GM19240 (cell line): ENCODE measurements around the gene NRN1L.
"Not testable (repeated sequence)": the region's sequence is repeated elsewhere in the genome, so short reads cannot be mapped to it uniquely, and the experiment has no call there.

Experiments used
- DNase-seq: peaks from one replicate; pipeline ENCODE4 v3.0.0; 2011; ENCODE audit warnings: low spot score; ENCODE audit not compliant: insufficient read length

The NRN1L gene

GRCh38 chr16:67884684-67885083 lies at the start of gene NRN1L:
Gene NRN1L (plus strand): TSS chr16:67884885. CDS start chr16:67884904, 19 bp downstream.
- no peak for DNase-seq

- DNase-seq: not testable (repeated sequence)
These were observed 47.5 kb upstream of the NRN1L start for GRCh38 chr16:67837190-67837589.

DNA sequence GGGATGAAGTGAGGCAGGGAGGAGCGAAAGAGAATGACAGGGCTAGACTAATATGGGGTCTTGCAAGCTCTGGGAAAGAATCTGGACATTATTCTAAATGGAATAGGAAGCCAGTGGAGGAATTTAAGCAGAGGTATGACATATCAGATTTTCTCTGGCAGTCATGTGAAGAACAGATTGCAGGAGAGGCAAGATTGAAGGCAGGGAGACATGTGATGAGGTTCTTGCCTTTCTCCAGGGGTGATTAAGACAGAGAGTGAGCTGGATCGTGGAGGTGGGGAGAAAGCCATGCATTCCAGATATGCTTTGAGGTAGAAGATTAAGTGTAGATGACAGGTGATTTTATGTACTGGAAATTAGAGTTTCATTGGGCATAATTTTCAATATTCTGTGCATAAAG lies 46.9 kb upstream of the NRN1L start:
- no peak for DNase-seq

DNA sequence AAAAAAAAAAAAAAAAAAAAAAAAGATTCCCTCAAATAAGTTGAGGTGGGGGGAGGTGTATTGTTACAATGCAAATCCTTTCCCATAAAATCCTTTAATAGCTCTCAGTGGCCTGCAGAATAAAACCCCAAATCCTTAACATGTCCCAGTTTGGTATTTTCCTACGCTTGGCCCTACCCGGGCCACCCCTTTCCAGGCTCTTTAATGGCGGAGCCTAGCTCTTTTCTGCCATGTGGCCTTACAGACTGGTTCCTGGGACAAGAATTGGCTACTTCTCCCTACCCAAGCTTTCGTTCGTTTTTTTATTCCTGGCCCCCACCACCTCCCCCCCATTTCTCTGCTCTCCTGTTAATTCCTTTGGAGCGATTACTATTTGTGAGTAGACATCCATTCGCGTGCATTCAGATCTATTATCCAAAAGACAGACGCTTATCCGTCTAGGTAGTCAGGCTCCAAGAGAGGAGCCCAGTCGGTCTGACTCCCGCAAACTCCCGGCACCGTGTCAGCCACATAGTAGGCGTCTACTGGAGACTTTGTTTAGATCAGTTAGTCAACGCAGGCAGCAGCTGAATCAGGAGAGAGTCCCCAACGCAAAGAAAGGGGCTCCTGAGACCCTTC lies 43.4 kb upstream of the NRN1L start:
- DNase-seq: no peak

DNA sequence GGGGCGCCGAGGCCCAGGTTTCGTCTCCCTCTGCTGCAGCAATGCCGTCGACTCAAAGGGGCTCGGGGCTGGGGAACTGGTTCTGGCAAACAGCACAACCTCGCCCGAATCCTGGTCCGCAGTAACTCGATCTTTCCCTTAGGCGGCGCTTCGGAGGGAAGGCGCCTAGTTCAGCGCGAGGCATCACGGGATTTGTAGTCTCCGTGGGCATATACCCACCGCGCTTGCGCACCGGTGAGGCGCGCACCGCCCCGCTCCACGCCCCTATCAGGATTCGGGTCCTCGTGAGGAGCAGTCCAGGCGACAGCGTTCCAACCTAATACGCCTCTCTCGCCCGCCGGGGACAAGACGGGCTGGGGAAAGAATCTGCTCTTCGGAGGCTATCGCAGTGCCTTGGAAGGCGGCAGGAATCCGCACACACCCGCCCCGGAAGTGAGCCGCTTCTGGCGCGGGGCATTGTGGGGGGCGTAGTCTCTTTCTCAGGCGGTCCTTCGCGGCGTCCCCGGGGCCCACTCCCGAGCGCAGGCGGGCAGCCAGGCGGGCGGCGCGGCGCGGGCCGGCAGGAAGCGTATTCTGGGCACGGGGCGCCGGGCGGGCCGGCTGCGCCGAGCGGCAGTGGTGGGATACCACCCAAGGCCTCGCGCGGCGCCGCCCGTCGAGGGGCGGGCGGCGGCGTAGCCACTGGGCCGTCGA lies 42.7 kb upstream of the NRN1L start, which contains the start of gene THAP11:
Gene THAP11 (plus strand): TSS at position 505 of the 693 bp plus-strand sequence. CDS start 235 bp downstream, outside the sequence.
- peak; percentile 79 for DNase-seq

GRCh38 chr16:67842509-67843342 lies 42.0 kb upstream of the NRN1L start:
- DNase-seq: peak; percentile 22

- DNase-seq: no peak
These were observed 41.3 kb upstream of the NRN1L start for GRCh38 chr16:67843343-67843765.

DNA sequence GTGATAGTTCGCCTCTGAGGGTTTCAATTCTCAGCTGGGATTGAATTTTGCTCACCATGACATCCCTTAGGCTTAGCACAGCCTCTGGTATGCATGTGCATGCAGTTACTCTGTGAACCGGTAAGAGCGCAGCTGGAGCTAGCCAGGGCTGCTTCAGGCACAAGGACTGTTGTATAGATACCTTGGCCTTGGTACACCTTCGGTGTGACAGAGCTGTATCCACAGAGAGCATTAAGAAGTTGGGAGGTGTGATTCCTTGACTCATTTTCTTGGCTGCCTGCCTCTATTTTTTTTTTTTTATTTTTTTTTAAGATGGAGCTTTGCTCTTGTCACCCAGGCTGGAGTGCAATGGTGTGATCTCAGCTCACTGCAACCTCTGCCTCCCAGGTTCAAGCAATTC lies 40.2 kb upstream of the NRN1L start:
- DNase-seq: no peak

GRCh38 chr16:67845291-67846062 lies 39.2 kb upstream of the NRN1L start:
- no peak for DNase-seq

DNA sequence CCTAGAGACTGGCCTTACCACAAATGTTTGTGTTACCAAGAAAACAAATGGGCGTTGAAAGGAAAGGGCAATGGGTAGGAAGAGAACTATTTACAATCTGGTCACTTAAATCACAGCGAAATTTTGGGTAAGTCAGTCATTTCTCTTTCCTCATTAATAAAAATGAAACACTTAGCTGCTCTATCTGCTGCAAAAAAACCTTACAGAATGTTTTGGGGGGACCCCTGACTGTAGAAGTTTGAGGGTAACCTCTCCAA lies 38.7 kb upstream of the NRN1L start:
- no peak for DNase-seq

DNA sequence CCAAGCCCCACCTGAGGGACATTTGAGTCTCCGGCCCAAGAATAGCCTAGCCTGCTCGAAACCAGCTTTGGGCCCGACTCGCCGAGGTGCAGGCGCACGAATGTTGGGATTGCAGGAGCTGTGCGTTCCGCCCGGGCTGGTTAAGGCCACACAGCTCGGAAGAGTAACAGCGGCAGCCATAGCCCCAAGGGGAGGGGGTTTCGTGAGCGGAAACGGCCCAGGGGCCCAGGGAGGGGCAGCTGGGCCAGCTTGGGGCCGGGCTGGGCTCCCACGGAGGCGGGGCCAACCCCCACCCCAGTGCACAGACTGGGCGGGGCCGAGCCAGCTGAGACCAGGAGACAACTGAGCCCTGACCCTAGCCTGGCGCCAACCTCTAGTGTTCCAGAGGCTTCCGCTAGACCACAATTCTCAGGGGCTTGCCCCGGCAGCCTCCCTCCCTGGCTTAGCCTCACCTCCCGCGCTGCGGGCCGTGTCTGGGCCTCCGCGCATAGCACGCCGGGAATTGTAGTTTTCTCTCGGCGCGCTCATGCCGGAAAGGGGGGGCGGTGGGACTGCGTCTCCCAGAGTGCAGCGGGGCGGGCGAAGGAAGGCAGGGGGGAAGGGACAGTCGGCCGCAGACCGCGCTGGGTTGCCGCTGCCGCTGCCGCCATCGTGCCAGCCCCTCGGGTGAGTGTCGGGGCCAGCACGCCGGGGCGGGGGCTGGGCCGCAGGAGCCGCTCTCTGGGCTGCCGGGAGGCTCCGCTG lies 38.2 kb upstream of the NRN1L start, which contains the start of gene NUTF2:
Gene NUTF2 (plus strand): TSS at position 614 of the 744 bp plus-strand sequence. CDS start 18,198 bp downstream, outside the sequence.
- peak; percentile 89 for DNase-seq

DNA sequence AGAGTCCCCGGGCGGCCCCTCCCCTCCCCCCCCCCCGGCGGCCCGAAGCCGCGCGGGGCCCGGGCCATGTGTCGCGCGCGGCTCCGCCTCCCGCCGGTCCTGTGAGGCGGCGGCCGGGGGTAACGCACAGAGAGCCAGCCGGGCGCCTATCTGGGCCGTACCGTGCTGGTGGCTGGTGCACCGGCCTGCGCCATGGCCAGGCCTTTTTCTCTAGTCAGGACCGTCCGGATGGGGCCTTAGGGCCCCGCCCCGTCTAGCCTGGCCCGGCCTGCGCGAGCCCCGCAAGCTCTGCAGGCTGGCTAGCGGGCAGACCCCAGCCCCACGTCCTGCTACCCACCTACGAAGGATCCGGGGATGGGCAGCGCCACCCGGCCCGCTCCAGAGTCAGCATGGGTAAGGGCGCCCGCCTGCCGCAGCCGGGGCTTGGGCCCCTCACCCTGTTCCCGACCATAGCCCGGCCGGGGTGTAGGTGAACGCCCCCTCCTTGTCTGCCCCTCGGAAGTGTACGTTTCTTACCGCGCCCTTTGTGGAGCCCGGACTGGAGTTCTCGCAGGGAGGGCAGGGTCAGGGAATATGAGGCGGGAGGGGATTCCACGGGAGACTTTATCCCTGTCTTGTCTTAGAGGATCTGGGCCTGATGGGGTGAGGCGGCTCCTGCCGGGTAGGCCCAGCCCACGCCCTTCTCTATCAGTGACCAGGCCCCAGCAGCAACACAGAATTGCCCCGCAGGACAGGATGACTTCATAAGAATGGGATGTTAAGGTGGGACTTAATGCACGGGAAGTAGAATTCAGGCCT lies 37.4 kb upstream of the NRN1L start, which contains the start of gene CENPT:
Gene CENPT (minus strand): TSS at position 630 of the 798 bp plus-strand sequence. CDS start 13,834 bp downstream, outside the sequence.
- peak; percentile 52 for DNase-seq

DNA sequence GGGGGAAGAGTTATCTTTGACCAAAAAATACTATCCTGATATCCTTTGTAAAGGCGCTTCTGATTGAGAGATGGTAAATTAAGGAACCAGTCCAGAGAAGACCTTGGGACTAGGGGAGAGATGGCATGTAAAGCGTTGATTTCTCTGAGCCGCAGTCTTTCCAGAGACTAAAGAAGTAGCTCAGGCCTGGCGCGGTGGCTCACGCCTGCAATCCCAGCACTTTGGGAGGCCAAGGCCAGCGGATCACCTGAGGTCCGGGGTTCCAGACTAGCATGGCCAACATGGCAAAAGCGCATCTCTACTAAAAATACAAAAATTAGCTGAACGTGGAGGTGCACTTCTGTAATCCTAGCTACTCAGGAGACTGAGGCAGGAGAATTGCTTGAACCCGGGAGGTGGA lies 36.6 kb upstream of the NRN1L start:
- no peak for DNase-seq

DNA sequence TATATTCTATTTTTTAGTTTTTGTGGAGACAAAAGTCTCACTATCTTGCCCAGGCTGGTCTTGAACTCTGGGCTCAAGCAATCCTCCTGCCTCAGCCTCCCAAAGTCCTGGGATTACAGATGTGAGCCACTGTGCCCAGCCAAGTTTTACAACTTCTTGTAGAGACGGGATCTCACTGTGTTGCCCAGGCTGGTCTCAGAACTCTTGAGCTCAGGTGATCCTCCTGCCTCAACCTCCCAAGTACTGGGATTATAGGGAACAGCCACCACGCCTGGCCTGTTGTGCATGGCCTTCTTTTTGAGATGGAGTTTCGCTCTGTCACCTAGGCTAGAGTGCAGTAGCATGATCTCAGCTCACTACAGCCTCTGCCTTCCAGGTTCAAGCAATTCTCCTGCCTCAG lies 31.0 kb upstream of the NRN1L start:
- DNase-seq: no peak

- DNase-seq: no peak
These were observed 28.9 kb upstream of the NRN1L start for GRCh38 chr16:67855789-67856188.

- DNase-seq: no peak
These were observed 27.6 kb upstream of the NRN1L start for GRCh38 chr16:67856927-67857546.

DNA sequence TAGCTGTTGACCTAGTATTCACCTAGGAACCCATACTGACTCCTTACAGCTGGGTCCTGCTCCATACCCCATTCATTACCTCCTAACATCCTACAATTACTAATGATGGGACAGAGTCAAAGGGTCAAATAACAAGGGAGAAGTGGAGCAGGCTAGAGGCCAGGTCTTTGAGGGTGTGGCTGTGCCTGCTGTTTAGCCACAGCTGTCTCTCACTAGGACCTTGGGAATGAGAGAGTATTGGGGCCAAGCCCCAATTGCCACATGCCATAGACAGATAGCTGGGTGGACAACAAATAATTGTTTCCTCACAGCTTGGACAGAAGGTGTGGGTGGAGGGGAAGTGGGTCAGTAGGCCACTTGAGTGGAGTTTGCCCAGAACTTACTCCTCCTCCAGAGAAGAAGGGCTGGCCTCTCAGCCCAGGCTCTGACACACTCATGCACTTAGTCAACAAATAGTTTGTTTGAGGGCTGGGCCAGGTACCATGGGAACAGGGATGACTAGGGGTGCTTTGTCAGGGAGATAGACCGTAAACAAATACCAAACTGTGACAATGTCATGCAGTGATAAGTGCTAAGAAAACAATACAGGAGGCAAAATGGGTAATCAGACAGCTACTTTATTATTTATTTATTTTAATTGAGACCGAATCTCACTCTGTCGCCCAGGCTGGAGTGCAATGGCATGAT lies 27.0 kb upstream of the NRN1L start:
- DNase-seq: no peak

DNA sequence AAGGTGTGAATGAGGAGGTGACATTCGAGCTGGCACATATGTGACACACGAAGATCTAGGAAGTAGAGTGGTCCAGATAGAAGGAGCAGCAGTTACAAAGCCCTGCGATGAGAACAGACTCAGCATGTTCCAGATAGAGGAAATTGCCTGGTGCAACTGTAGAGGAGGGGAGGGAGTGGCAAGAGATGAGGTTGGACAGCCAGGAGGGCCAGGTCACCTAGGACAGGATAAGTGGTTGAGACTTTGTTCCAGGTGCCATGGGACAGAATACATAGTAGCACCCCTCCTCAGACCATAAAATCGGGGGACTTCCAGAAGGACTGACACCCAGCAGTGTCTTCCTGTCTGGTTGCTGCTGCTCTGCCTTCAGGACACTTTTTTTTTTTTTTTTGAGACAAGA lies 26.2 kb upstream of the NRN1L start:
- DNase-seq: no peak
